ENCODE data around the gene BAIAP2.

BAIAP2 gene

GRCh38 chr17:81129711-81130367 lies 94.9 kb downstream of the BAIAP2 start:
- H3K9ac ChIP-seq (ENCODE audit: low read length) = no peak overlapping the region
- H3K27me3 ChIP-seq (replicated peaks; ENCODE audit: insufficient read depth, low read length) = peaks cover 92% of the 10 kb centered on the region
- no peak overlapping the region for H2AFZ ChIP-seq (ENCODE audit: low read length)
- TF ChIP-seq, protein P1, sequence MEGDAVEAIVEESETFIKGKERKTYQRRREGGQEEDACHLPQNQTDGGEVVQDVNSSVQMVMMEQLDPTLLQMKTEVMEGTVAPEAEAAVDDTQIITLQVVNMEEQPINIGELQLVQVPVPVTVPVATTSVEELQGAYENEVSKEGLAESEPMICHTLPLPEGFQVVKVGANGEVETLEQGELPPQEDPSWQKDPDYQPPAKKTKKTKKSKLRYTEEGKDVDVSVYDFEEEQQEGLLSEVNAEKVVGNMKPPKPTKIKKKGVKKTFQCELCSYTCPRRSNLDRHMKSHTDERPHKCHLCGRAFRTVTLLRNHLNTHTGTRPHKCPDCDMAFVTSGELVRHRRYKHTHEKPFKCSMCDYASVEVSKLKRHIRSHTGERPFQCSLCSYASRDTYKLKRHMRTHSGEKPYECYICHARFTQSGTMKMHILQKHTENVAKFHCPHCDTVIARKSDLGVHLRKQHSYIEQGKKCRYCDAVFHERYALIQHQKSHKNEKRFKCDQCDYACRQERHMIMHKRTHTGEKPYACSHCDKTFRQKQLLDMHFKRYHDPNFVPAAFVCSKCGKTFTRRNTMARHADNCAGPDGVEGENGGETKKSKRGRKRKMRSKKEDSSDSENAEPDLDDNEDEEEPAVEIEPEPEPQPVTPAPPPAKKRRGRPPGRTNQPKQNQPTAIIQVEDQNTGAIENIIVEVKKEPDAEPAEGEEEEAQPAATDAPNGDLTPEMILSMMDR (IDR thresholded peaks at IDR 0.05; ENCODE audit: low read length) = no peak
- TF ChIP-seq EZH2phosphoT487 (IDR thresholded peaks at IDR 0.05; ENCODE audit: low read length) (no peak), EZH2 (optimal IDR thresholded peaks at IDR 0.05; ENCODE audit: low read depth, low read length) (no peak)
- H3K27ac ChIP-seq (ENCODE audit: low read length) = no peak overlapping the region
- no peaks in the 10 kb centered on the region for H3F3A ChIP-seq (ENCODE audit: insufficient read depth, low read length)
- no peaks in the 10 kb centered on the region for H4K20me1 ChIP-seq (ENCODE audit: insufficient read depth, low read length)
- no peak for DNase-seq
- H3K4me1 ChIP-seq (ENCODE audit: low read length) = no peaks in the 10 kb centered on the region
- H3K4me2 ChIP-seq (ENCODE audit: low read depth, low read length) = no peak overlapping the region
- H3K4me3 ChIP-seq (ENCODE audit: low read length) = no peak overlapping the region
- no peaks in the 10 kb centered on the region for H3K36me3 ChIP-seq (replicated peaks; ENCODE audit: insufficient read depth, low read length)
- H3K79me2 ChIP-seq (ENCODE audit: low read length) = no peaks in the 10 kb centered on the region
- H3K9me3 ChIP-seq (replicated peaks; ENCODE audit: insufficient read depth, low read length) = no peaks in the 10 kb centered on the region
- H3K9me2 ChIP-seq (replicated peaks; ENCODE audit: insufficient read depth, low read length) = no peaks in the 10 kb centered on the region

DNA sequence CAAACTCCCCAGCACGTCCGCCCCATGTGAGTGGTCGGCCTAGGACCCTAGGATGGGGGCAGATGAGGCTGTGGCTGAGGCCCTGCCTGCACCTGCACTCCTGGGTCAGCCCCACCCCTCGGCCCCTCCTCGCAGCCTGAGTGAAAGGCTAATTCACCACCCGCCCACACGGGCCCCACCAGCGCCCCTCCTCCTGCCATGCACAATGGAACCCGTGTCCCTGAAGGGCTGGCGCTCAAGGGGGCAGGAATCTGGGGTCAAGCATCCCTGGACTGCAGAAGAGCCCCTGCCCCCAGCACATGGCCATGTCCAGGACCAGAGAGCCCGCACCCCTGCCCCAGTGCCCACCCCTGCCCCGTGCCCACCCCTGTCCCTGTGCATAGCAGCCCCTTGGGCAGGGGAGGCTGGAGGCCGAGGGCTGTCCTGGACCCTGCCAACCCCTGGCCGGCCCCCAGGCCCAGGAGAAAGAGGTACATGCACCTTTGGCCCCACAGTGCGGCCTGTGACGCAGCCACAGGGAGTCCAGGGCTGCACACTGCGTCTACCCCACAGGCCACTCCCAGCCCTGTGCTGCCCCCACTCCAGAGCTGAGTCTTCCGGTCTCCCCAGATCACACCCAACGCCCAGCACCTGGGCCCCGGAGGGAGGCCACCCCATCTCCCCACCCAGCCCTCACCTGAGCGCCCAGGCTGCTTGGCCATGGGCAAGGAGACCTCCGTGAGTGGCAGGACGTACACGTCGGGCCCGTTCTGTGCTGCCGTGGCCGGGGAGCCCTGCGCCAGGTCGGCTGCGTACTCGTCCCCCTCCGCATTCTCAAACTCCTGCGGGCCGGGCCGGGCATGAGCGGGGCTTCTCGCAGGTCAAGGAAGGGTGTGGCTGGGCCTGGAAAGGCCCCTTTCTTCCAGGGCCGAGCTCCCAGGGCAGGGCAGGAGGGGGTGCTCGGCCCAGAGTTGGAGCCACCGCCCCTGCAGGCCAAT lies 95.7 kb downstream of the BAIAP2 start:
- TF ChIP-seq EZH2phosphoT487 (IDR thresholded peaks at IDR 0.05; ENCODE audit: low read length) (no peak), EZH2 (optimal IDR thresholded peaks at IDR 0.05; ENCODE audit: low read depth, low read length) (no peak)
- TF ChIP-seq, protein P1 (IDR thresholded peaks at IDR 0.05; ENCODE audit: low read length) = no peak
- Histone ChIP-seq H3K9ac (ENCODE audit: low read length) (no peak overlapping the region), H4K20me1 (ENCODE audit: insufficient read depth, low read length) (no peaks in the 10 kb centered on the region), H3K9me3 (replicated peaks; ENCODE audit: insufficient read depth, low read length) (no peaks in the 10 kb centered on the region), H3K9me2 (replicated peaks; ENCODE audit: insufficient read depth, low read length) (no peaks in the 10 kb centered on the region), H3K4me1 (ENCODE audit: low read length) (no peaks in the 10 kb centered on the region), H3K4me2 (ENCODE audit: low read depth, low read length) (no peak overlapping the region), H3K79me2 (ENCODE audit: low read length) (no peaks in the 10 kb centered on the region), H3F3A (ENCODE audit: insufficient read depth, low read length) (no peaks in the 10 kb centered on the region), H3K27ac (ENCODE audit: low read length) (no peak overlapping the region), H3K27me3 (replicated peaks; ENCODE audit: insufficient read depth, low read length) (peaks cover 95% of the 10 kb centered on the region), H3K4me3 (ENCODE audit: low read length) (no peak overlapping the region), H3K36me3 (replicated peaks; ENCODE audit: insufficient read depth, low read length) (no peaks in the 10 kb centered on the region), H2AFZ (ENCODE audit: low read length) (no peak overlapping the region)
- DNase-seq = no peak

DNA sequence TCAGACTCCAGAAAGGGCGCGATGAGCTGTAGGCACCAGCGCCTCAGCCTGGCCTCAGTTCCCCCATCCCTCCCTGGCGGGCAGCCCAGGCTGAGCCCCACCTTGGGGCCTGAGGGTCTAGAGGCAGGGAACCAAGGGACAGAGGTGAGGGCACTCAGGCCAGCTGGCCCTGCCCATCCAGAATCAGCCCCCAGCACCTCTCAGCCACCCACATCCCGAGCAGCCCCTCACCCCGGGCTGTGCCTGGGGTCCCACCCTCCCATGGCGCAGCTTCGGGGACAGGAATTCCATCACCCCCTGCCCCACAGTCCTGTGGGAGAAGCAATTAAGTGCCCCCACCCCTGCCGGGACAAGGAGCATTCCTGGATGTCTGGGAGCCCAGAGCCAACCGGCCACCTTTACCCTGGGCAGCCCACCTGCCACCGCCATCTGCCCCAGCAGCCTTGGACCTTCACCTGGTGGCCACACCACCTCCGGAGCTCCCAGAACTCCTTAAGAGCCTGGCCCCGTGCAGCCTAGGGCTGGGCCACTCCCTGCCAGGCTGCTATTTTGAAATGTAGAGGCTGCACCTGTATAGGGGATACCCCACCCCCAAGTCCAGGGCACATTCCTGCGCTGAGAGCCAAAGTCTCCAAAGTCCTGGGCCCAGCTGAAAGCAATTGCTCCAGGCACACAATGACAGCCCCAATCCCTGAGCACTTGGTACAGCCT lies 96.7 kb downstream of the BAIAP2 start:
- Histone ChIP-seq H3K27me3 (replicated peaks; ENCODE audit: insufficient read depth, low read length) (peaks cover 96% of the 10 kb centered on the region), H3K9me3 (replicated peaks; ENCODE audit: insufficient read depth, low read length) (no peaks in the 10 kb centered on the region), H3F3A (ENCODE audit: insufficient read depth, low read length) (no peaks in the 10 kb centered on the region), H3K9ac (ENCODE audit: low read length) (no peak overlapping the region), H2AFZ (ENCODE audit: low read length) (no peak overlapping the region), H3K9me2 (replicated peaks; ENCODE audit: insufficient read depth, low read length) (no peaks in the 10 kb centered on the region), H4K20me1 (ENCODE audit: insufficient read depth, low read length) (no peaks in the 10 kb centered on the region), H3K4me2 (ENCODE audit: low read depth, low read length) (no peak overlapping the region), H3K4me3 (ENCODE audit: low read length) (no peak overlapping the region), H3K36me3 (replicated peaks; ENCODE audit: insufficient read depth, low read length) (no peaks in the 10 kb centered on the region), H3K4me1 (ENCODE audit: low read length) (no peaks in the 10 kb centered on the region), H3K79me2 (ENCODE audit: low read length) (no peaks in the 10 kb centered on the region), H3K27ac (ENCODE audit: low read length) (no peak overlapping the region)
- TF ChIP-seq, protein P1 (IDR thresholded peaks at IDR 0.05; ENCODE audit: low read length) = no peak
- TF ChIP-seq EZH2phosphoT487 (IDR thresholded peaks at IDR 0.05; ENCODE audit: low read length) = no peak
- TF ChIP-seq EZH2 (optimal IDR thresholded peaks at IDR 0.05; ENCODE audit: low read depth, low read length) = no peak
- no peak for DNase-seq
